Astrocyte (in vitro differentiated cells and primary cell): ENCODE measurements around the gene ATG12. TPM values are rescaled to one million over a fixed set of nuclear protein-coding genes. Genes with fewer than 3 reads are reported as not detected.
A peak's percentile ranks its signal among the peaks of the same experiment; 100 is the strongest.
"Not testable (repeated sequence)": the region's sequence is repeated elsewhere in the genome, so short reads cannot be mapped to it uniquely, and the experiment has no call there.

Experiments
- DNase-seq: peaks from one replicate; pipeline ENCODE4 v3.0.0-alpha.2; 2010; ENCODE audit warnings: low read depth
- FAIRE-seq: peaks from 2 replicates; lab custom pipeline; 2011; peaks lifted over from hg19 to GRCh38; lab: Jason Lieb, UNC
- H2AFZ ChIP-seq: 2 replicates; pipeline ENCODE4 v1.6.0; 2012; ENCODE audit warnings: low read depth, low read length, inconsistent platforms
- H3K27ac ChIP-seq: 2 replicates; pipeline ENCODE4 v1.5.1; 2011; ENCODE audit warnings: low read depth, low read length, inconsistent platforms
- H3K27me3 ChIP-seq: 2 replicates; pipeline ENCODE4 v1.6.0; 2011; ENCODE audit warnings: low read length, inconsistent platforms; ENCODE audit not compliant: insufficient read depth
- H3K36me3 ChIP-seq: 2 replicates; pipeline ENCODE4 v1.5.1; 2011; ENCODE audit warnings: low read length, inconsistent platforms; ENCODE audit not compliant: insufficient read depth
- H3K4me1 ChIP-seq: 2 replicates; pipeline ENCODE4 v1.5.1; 2011; ENCODE audit warnings: low read length, inconsistent platforms; ENCODE audit not compliant: insufficient read depth
- H3K4me2 ChIP-seq: 2 replicates; pipeline ENCODE4 v1.6.0; 2012; ENCODE audit warnings: low read length, inconsistent platforms
- H3K4me3 ChIP-seq: 2 replicates; pipeline ENCODE4 v1.5.1; 2011; ENCODE audit warnings: low read depth, mild to moderate bottlenecking, low read length, inconsistent platforms; ENCODE audit not compliant: insufficient read depth
- H3K79me2 ChIP-seq: 2 replicates; pipeline ENCODE4 v1.6.0; 2012; ENCODE audit warnings: mild to moderate bottlenecking, low read length, inconsistent platforms; ENCODE audit not compliant: insufficient read depth
- H3K9ac ChIP-seq: 2 replicates; pipeline ENCODE4 v1.6.0; 2012; ENCODE audit warnings: mild to moderate bottlenecking, low read length, inconsistent platforms
- H3K9me3 ChIP-seq: 2 replicates; pipeline ENCODE4 v1.5.1; 2012; ENCODE audit warnings: low read depth, mild to moderate bottlenecking, low read length, inconsistent platforms; ENCODE audit not compliant: insufficient read depth
- H4K20me1 ChIP-seq: 2 replicates; pipeline ENCODE4 v1.6.0; 2012; ENCODE audit warnings: low read length, inconsistent platforms; ENCODE audit not compliant: insufficient read depth
- H3K27ac Mint-ChIP-seq: one replicate; pipeline ENCODE4 v1.8.0; 2021; ENCODE audit warnings: mild to moderate bottlenecking, mixed read lengths; ENCODE audit not compliant: unreplicated experiment
- H3K27me3 Mint-ChIP-seq: one replicate; pipeline ENCODE4 v1.8.0; 2021; ENCODE audit warnings: low read depth, mixed read lengths; ENCODE audit not compliant: unreplicated experiment
- H3K36me3 Mint-ChIP-seq: one replicate; pipeline ENCODE4 v1.8.0; 2021; ENCODE audit warnings: low read depth, mixed read lengths; ENCODE audit not compliant: unreplicated experiment
- H3K4me1 Mint-ChIP-seq: one replicate; pipeline ENCODE4 v1.8.0; 2021; ENCODE audit warnings: low read depth, mixed read lengths; ENCODE audit not compliant: unreplicated experiment
- H3K4me3 Mint-ChIP-seq: one replicate; pipeline ENCODE4 v1.8.0; 2021; ENCODE audit warnings: mild to moderate bottlenecking, moderate library complexity, mixed read lengths; ENCODE audit not compliant: unreplicated experiment
- H3K9me3 Mint-ChIP-seq: one replicate; pipeline ENCODE4 v1.8.0; 2021; ENCODE audit warnings: mild to moderate bottlenecking, mixed read lengths; ENCODE audit not compliant: unreplicated experiment
- EZH2 ChIP-seq: IDR thresholded peaks from 2 replicates; pipeline ENCODE4 v1.6.1; 2012; ENCODE audit warnings: mild to moderate bottlenecking, low read length, inconsistent platforms; ENCODE audit not compliant: insufficient read depth
- total RNA-seq: library from RNA; stranded (reverse); gene quantifications from 2 replicates; pipeline ENCODE4 v1.2.1, GENCODE V29; 2021
- TF ChIP-seq, protein P1 (sequence below): IDR thresholded peaks from 2 replicates; pipeline ENCODE4 v1.5.1; 2011; ENCODE audit warnings: low read depth, mild to moderate bottlenecking, inconsistent platforms, low read length, moderate library complexity; ENCODE audit not compliant: insufficient read depth

Gene ATG12
- total RNA-seq, 1 donor from 2014 or later: 66.3 TPM

DNA sequence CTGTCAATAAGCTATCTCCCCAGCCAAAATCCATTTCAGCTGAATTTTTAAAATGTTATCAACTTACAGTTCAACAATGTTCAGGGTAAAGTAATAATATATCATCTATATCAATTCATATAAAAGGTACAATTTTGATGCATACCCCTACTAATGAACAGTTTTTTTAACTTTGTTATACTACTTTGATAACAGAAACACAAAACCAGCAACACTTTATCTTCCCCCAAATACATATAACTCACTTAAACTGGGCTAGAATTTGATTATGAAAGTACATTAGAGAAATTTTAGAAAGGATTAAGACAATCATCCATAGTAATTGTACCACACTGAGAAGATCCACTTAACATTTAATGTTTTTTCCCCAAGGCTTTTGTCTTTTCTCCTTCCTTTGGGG is 30.0 kb downstream of the ATG12 start:
- H3K27me3 Mint-ChIP-seq: peaks cover 15% of the 10 kb centered on the region
- Histone ChIP-seq H3K79me2 (no peaks in the 10 kb centered on the region), H3K4me2 (peak overlapping the region; percentile 18), H3K4me1 (peaks cover 10% of the 10 kb centered on the region), H3K9ac (no peak overlapping the region), H4K20me1 (no peaks in the 10 kb centered on the region), H3K4me3 (no peak overlapping the region), H3K36me3 (no peaks in the 10 kb centered on the region), H2AFZ (no peak overlapping the region), H3K9me3 (no peaks in the 10 kb centered on the region), H3K27me3 (peaks cover 17% of the 10 kb centered on the region), H3K27ac (no peak overlapping the region)
- no peaks in the 10 kb centered on the region for H3K9me3 Mint-ChIP-seq
- no peak overlapping the region for H3K4me3 Mint-ChIP-seq
- H3K27ac Mint-ChIP-seq: no peak overlapping the region
- no peak for TF ChIP-seq EZH2
- TF ChIP-seq, protein P1, sequence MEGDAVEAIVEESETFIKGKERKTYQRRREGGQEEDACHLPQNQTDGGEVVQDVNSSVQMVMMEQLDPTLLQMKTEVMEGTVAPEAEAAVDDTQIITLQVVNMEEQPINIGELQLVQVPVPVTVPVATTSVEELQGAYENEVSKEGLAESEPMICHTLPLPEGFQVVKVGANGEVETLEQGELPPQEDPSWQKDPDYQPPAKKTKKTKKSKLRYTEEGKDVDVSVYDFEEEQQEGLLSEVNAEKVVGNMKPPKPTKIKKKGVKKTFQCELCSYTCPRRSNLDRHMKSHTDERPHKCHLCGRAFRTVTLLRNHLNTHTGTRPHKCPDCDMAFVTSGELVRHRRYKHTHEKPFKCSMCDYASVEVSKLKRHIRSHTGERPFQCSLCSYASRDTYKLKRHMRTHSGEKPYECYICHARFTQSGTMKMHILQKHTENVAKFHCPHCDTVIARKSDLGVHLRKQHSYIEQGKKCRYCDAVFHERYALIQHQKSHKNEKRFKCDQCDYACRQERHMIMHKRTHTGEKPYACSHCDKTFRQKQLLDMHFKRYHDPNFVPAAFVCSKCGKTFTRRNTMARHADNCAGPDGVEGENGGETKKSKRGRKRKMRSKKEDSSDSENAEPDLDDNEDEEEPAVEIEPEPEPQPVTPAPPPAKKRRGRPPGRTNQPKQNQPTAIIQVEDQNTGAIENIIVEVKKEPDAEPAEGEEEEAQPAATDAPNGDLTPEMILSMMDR: no peak
- no peaks in the 10 kb centered on the region for H3K36me3 Mint-ChIP-seq
- FAIRE-seq (no peak), DNase-seq (no peak)
- H3K4me1 Mint-ChIP-seq: peaks cover 3% of the 10 kb centered on the region

DNA sequence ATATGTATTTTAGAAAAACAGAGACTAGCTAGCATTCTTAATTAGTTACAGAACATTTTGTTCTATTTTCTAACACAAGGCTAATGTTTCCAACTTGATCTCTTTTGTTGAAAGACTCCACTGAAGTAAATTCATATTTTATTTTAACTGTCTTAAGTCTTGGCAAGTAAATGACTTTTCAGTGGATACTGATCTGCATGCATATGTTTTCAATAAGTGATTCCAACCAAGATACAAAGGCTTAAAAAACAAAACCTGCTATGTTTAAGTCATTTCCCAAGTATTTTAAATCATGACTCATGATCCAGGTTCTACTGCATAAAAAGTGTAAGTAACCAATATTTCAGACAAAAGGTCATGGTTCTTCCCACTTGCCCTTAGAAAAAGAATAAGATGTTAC is 30.6 kb downstream of the ATG12 start:
- Histone ChIP-seq H3K9me3 (no peaks in the 10 kb centered on the region), H3K27ac (no peak overlapping the region), H3K36me3 (no peaks in the 10 kb centered on the region), H2AFZ (no peak overlapping the region), H4K20me1 (no peaks in the 10 kb centered on the region), H3K27me3 (peaks cover 17% of the 10 kb centered on the region), H3K9ac (no peak overlapping the region), H3K4me2 (peak overlapping the region; percentile 18), H3K4me1 (peaks cover 7% of the 10 kb centered on the region), H3K79me2 (no peaks in the 10 kb centered on the region), H3K4me3 (no peak overlapping the region)
- TF ChIP-seq EZH2: no peak
- TF ChIP-seq, protein P1: no peak
- no peak for FAIRE-seq
- H3K27me3 Mint-ChIP-seq: peaks cover 15% of the 10 kb centered on the region
- H3K4me1 Mint-ChIP-seq: peaks cover 3% of the 10 kb centered on the region
- H3K9me3 Mint-ChIP-seq: no peaks in the 10 kb centered on the region
- DNase-seq: peak; percentile 69
- H3K27ac Mint-ChIP-seq: no peak overlapping the region
- H3K36me3 Mint-ChIP-seq: no peaks in the 10 kb centered on the region
- no peak overlapping the region for H3K4me3 Mint-ChIP-seq

DNA sequence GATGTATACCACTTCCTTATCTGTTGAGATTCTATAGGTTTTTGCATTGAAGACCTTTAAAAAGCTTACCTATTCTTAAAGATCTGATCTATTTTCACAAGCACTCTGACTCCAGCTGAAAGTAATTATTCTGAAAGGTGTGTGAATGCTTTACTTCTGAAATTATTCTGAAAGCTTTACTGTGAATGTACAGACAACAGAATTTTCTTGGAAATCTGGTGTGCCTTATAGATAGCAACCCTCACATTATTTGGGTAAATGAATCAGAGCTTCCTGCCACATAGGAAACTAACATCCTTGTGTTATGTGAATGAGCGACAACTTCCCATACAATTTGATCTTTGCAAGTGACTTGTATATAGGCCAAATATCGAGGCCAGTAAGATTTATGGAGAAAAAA is 31.4 kb downstream of the ATG12 start:
- H3K9me3 ChIP-seq: no peaks in the 10 kb centered on the region
- peaks cover 7% of the 10 kb centered on the region for H3K27me3 Mint-ChIP-seq
- H3K4me3 ChIP-seq: no peak overlapping the region
- H3K4me1 Mint-ChIP-seq: peaks cover 3% of the 10 kb centered on the region
- H3K9ac ChIP-seq: no peak overlapping the region
- H3K27ac Mint-ChIP-seq: no peak overlapping the region
- H4K20me1 ChIP-seq: no peaks in the 10 kb centered on the region
- DNase-seq (no peak), FAIRE-seq (peak; percentile 37)
- H3K79me2 ChIP-seq: no peaks in the 10 kb centered on the region
- H3K27ac ChIP-seq: no peak overlapping the region
- no peak overlapping the region for H2AFZ ChIP-seq
- peaks cover 3% of the 10 kb centered on the region for H3K4me1 ChIP-seq
- H3K4me3 Mint-ChIP-seq: no peak overlapping the region
- no peaks in the 10 kb centered on the region for H3K9me3 Mint-ChIP-seq
- TF ChIP-seq, protein P1: no peak
- no peak for TF ChIP-seq EZH2
- no peaks in the 10 kb centered on the region for H3K36me3 ChIP-seq
- H3K36me3 Mint-ChIP-seq: no peaks in the 10 kb centered on the region
- H3K4me2 ChIP-seq: peak overlapping the region; percentile 18
- peaks cover 13% of the 10 kb centered on the region for H3K27me3 ChIP-seq

DNA sequence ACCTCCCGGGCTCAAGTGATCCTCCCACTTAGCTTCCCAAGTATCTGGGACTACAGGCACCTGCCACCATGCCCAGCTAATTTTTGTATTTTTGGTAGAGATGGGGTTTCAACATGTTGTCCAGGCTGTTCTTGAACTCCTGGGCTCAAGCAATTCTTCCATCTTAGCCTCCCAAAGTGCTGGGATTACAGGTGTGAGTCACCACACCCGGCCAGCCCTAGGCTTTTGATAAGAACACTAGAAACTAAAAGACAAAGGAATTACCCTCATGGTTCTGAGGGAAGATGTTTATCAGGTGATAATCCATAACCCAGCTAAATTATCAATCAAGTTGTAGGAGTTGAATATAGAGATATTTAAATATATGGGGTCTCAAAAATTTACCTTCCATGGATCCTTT is 33.3 kb downstream of the ATG12 start:
- H3K79me2 ChIP-seq, H3K36me3 ChIP-seq, H3K27ac Mint-ChIP-seq, FAIRE-seq, H3K9ac ChIP-seq, H3K4me1 ChIP-seq, H3K4me3 ChIP-seq, H4K20me1 ChIP-seq, H3K9me3 ChIP-seq, H3K36me3 Mint-ChIP-seq, H3K27me3 Mint-ChIP-seq, DNase-seq, H3K4me3 Mint-ChIP-seq, H3K27ac ChIP-seq, H3K4me1 Mint-ChIP-seq, H3K9me3 Mint-ChIP-seq, H2AFZ ChIP-seq, H3K4me2 ChIP-seq, H3K27me3 ChIP-seq: not testable (repeated sequence)
